ENCODE results near the gene EOLA1.

The EOLA1 gene

GRCh38 chrX:149495573-149496071, 45.2 kb upstream of the EOLA1 start:
- H2BK12ac ChIP-seq (ENCODE audit: low read length) = no peak overlapping the region
- no peaks in the 10 kb centered on the region for H3K27me3 ChIP-seq (ENCODE audit: insufficient read depth, low read length)
- H3K4ac ChIP-seq (ENCODE audit: low read depth, low read length) = no peak overlapping the region
- H2AFZ ChIP-seq (ENCODE audit: insufficient read depth, low read length, poor library complexity) = no peak overlapping the region
- H2AK5ac ChIP-seq (ENCODE audit: low read length) = no peak overlapping the region
- no peak overlapping the region for H3K9ac ChIP-seq (ENCODE audit: low read length)
- no peak overlapping the region for H2BK5ac ChIP-seq (ENCODE audit: low read depth, low read length, poor library complexity)
- no peaks in the 10 kb centered on the region for H3K9me3 ChIP-seq (ENCODE audit: insufficient read depth, low read depth, low read length)
- no peak overlapping the region for H3K4me3 ChIP-seq (ENCODE audit: low read depth, low read length)
- no CpG with 5 or more reads among the region's 5 CpGs for WGBS (ENCODE audit: extremely low coverage, insufficient coverage, insufficient read length)
- no peaks in the 10 kb centered on the region for H3K4me1 ChIP-seq (ENCODE audit: control insufficient read depth in 1 of 2, insufficient read depth in 2 of 2, low read length in 2 of 2)
- H3K23ac ChIP-seq (ENCODE audit: low read length) = no peak overlapping the region
- H4K8ac ChIP-seq (ENCODE audit: low read depth, low read length) = no peak overlapping the region
- no peak overlapping the region for H4K91ac ChIP-seq (ENCODE audit: low read depth, low read length)
- no peaks in the 10 kb centered on the region for H3K79me2 ChIP-seq (ENCODE audit: control insufficient read depth, insufficient read depth, low read length, poor library complexity)
- no peaks in the 10 kb centered on the region for H3K79me1 ChIP-seq (ENCODE audit: low read length)
- DNase-seq = peak; percentile 17 to 53
- no peak overlapping the region for H3K18ac ChIP-seq (ENCODE audit: low read length)
- no peak overlapping the region for H3K4me2 ChIP-seq (ENCODE audit: low read length)
- peaks cover 42 to 62% of the 10 kb centered on the region in 2 experiments for H3K36me3 ChIP-seq (ENCODE audit: control insufficient read depth in 1 of 2, insufficient read depth in 2 of 2, low read length in 2 of 2)
- no peak overlapping the region for H3K27ac ChIP-seq (ENCODE audit: low read depth, low read length)
- no peak overlapping the region for H4K12ac ChIP-seq (ENCODE audit: low read depth, low read length)
- no peak overlapping the region for H3K14ac ChIP-seq (ENCODE audit: low read length)
- H2BK120ac ChIP-seq (ENCODE audit: insufficient read depth, low read length, poor library complexity) = no peak overlapping the region

- Histone ChIP-seq H3K4me1 (ENCODE audit: control insufficient read depth in 1 of 2, insufficient read depth in 2 of 2, low read length in 2 of 2) (no peaks in the 10 kb centered on the region), H3K14ac (ENCODE audit: low read length) (no peak overlapping the region), H3K79me2 (ENCODE audit: control insufficient read depth, insufficient read depth, low read length, poor library complexity) (no peaks in the 10 kb centered on the region), H3K4me3 (ENCODE audit: low read depth, low read length) (no peak overlapping the region), H3K27ac (ENCODE audit: low read depth, low read length) (no peak overlapping the region), H3K9me3 (ENCODE audit: insufficient read depth, low read depth, low read length) (no peaks in the 10 kb centered on the region), H2AK5ac (ENCODE audit: low read length) (no peak overlapping the region), H3K4ac (ENCODE audit: low read depth, low read length) (no peak overlapping the region), H3K18ac (ENCODE audit: low read length) (no peak overlapping the region), H3K27me3 (ENCODE audit: insufficient read depth, low read length) (no peaks in the 10 kb centered on the region), H2BK120ac (ENCODE audit: insufficient read depth, low read length, poor library complexity) (no peak overlapping the region), H3K23ac (ENCODE audit: low read length) (no peak overlapping the region), H2BK5ac (ENCODE audit: low read depth, low read length, poor library complexity) (no peak overlapping the region), H3K4me2 (ENCODE audit: low read length) (no peak overlapping the region), H4K12ac (ENCODE audit: low read depth, low read length) (no peak overlapping the region), H3K36me3 (ENCODE audit: control insufficient read depth in 1 of 2, insufficient read depth in 2 of 2, low read length in 2 of 2) (peaks cover 44 to 62% of the 10 kb centered on the region in 2 experiments), H4K8ac (ENCODE audit: low read depth, low read length) (no peak overlapping the region), H3K9ac (ENCODE audit: low read length) (no peak overlapping the region), H4K91ac (ENCODE audit: low read depth, low read length) (no peak overlapping the region), H2BK12ac (ENCODE audit: low read length) (no peak overlapping the region), H2AFZ (ENCODE audit: insufficient read depth, low read length, poor library complexity) (no peak overlapping the region), H3K79me1 (ENCODE audit: low read length) (no peaks in the 10 kb centered on the region)
- DNase-seq = no peak
- WGBS (ENCODE audit: extremely low coverage, insufficient coverage, insufficient read length) = no CpG with 5 or more reads among the region's 1 CpG
These were observed 43.8 kb upstream of the EOLA1 start for GRCh38 chrX:149497054-149497453.

- H3K14ac ChIP-seq (ENCODE audit: low read length) = no peak overlapping the region
- peaks cover 45 to 64% of the 10 kb centered on the region in 2 experiments for H3K36me3 ChIP-seq (ENCODE audit: control insufficient read depth in 1 of 2, insufficient read depth in 2 of 2, low read length in 2 of 2)
- H2BK12ac ChIP-seq (ENCODE audit: low read length) = no peak overlapping the region
- DNase-seq = no peak
- H3K79me2 ChIP-seq (ENCODE audit: control insufficient read depth, insufficient read depth, low read length, poor library complexity) = no peaks in the 10 kb centered on the region
- no peaks in the 10 kb centered on the region for H3K79me1 ChIP-seq (ENCODE audit: low read length)
- no peak overlapping the region for H3K27ac ChIP-seq (ENCODE audit: low read depth, low read length)
- H3K27me3 ChIP-seq (ENCODE audit: insufficient read depth, low read length) = no peaks in the 10 kb centered on the region
- H3K4ac ChIP-seq (ENCODE audit: low read depth, low read length) = no peak overlapping the region
- H2AFZ ChIP-seq (ENCODE audit: insufficient read depth, low read length, poor library complexity) = no peak overlapping the region
- no peak overlapping the region for H3K23ac ChIP-seq (ENCODE audit: low read length)
- H3K9me3 ChIP-seq (ENCODE audit: insufficient read depth, low read depth, low read length) = no peaks in the 10 kb centered on the region
- H4K91ac ChIP-seq (ENCODE audit: low read depth, low read length) = no peak overlapping the region
- H3K4me3 ChIP-seq (ENCODE audit: low read depth, low read length) = no peak overlapping the region
- WGBS (ENCODE audit: extremely low coverage, insufficient coverage, insufficient read length) = no CpG with 5 or more reads among the region's 2 CpGs
- no peak overlapping the region for H3K9ac ChIP-seq (ENCODE audit: low read length)
- no peak overlapping the region for H2BK120ac ChIP-seq (ENCODE audit: insufficient read depth, low read length, poor library complexity)
- no peak overlapping the region for H3K4me2 ChIP-seq (ENCODE audit: low read length)
- H3K18ac ChIP-seq (ENCODE audit: low read length) = no peak overlapping the region
- H3K4me1 ChIP-seq (ENCODE audit: control insufficient read depth in 1 of 2, insufficient read depth in 2 of 2, low read length in 2 of 2) = no peaks in the 10 kb centered on the region
- H4K12ac ChIP-seq (ENCODE audit: low read depth, low read length) = no peak overlapping the region
- no peak overlapping the region for H2AK5ac ChIP-seq (ENCODE audit: low read length)
- no peak overlapping the region for H2BK5ac ChIP-seq (ENCODE audit: low read depth, low read length, poor library complexity)
- H4K8ac ChIP-seq (ENCODE audit: low read depth, low read length) = no peak overlapping the region
These were observed 43.2 kb upstream of the EOLA1 start for GRCh38 chrX:149497626-149498025.

- H3K4me2 ChIP-seq (ENCODE audit: low read length) = no peak overlapping the region
- no peak overlapping the region for H3K4ac ChIP-seq (ENCODE audit: low read depth, low read length)
- no peak overlapping the region for H3K23ac ChIP-seq (ENCODE audit: low read length)
- H3K79me2 ChIP-seq (ENCODE audit: control insufficient read depth, insufficient read depth, low read length, poor library complexity) = no peaks in the 10 kb centered on the region
- H4K8ac ChIP-seq (ENCODE audit: low read depth, low read length) = no peak overlapping the region
- no peaks in the 10 kb centered on the region for H3K79me1 ChIP-seq (ENCODE audit: low read length)
- no peak overlapping the region for H3K14ac ChIP-seq (ENCODE audit: low read length)
- no peak overlapping the region for H4K12ac ChIP-seq (ENCODE audit: low read depth, low read length)
- no peak overlapping the region for H2AFZ ChIP-seq (ENCODE audit: insufficient read depth, low read length, poor library complexity)
- H3K36me3 ChIP-seq (ENCODE audit: control insufficient read depth in 1 of 2, insufficient read depth in 2 of 2, low read length in 2 of 2) = peaks cover 41 to 54% of the 10 kb centered on the region in 2 experiments
- no CpG with 5 or more reads among the region's 4 CpGs for WGBS (ENCODE audit: extremely low coverage, insufficient coverage, insufficient read length)
- H3K9me3 ChIP-seq (ENCODE audit: insufficient read depth, low read depth, low read length) = no peaks in the 10 kb centered on the region
- H3K27ac ChIP-seq (ENCODE audit: low read depth, low read length) = no peak overlapping the region
- no peak overlapping the region for H2BK12ac ChIP-seq (ENCODE audit: low read length)
- H2AK5ac ChIP-seq (ENCODE audit: low read length) = no peak overlapping the region
- no peak overlapping the region for H2BK120ac ChIP-seq (ENCODE audit: insufficient read depth, low read length, poor library complexity)
- H3K4me1 ChIP-seq (ENCODE audit: control insufficient read depth in 1 of 2, insufficient read depth in 2 of 2, low read length in 2 of 2) = peaks cover 2% of the 10 kb centered on the region in 2 experiments
- H3K27me3 ChIP-seq (ENCODE audit: insufficient read depth, low read length) = no peaks in the 10 kb centered on the region
- no peak overlapping the region for H3K4me3 ChIP-seq (ENCODE audit: low read depth, low read length)
- no peak overlapping the region for H2BK5ac ChIP-seq (ENCODE audit: low read depth, low read length, poor library complexity)
- no peak for DNase-seq
- no peak overlapping the region for H4K91ac ChIP-seq (ENCODE audit: low read depth, low read length)
- no peak overlapping the region for H3K9ac ChIP-seq (ENCODE audit: low read length)
- no peak overlapping the region for H3K18ac ChIP-seq (ENCODE audit: low read length)
These were observed 42.0 kb upstream of the EOLA1 start for GRCh38 chrX:149498767-149499166.
